K562 (cell line): Measurements from ENCODE around the gene KPRP. TPM values are rescaled to one million over a fixed set of nuclear protein-coding genes. Genes with fewer than 3 reads are reported as not detected.

Experiments
- ELF4 ChIP-seq: fragments of 450-650 bp; formaldehyde crosslinking; IDR thresholded peaks from 2 replicates; pipeline ENCODE4 v1.4.0; 2022; ENCODE audit warnings: missing genetic modification characterization
- RAD21 ChIP-seq, 2 experiments: fragments of 250-450 bp in 1 of 2; fragments of 450-650 bp in 1 of 2; sonication (Bioruptor Pico) in 1 of 2; formaldehyde crosslinking in 1 of 2; IDR thresholded peaks in 1 of 2; conservative IDR thresholded peaks in 1 of 2; 2 replicates each; pipeline versions ENCODE4 v1.4.0 to v1.8.0; 2020 to 2022; ENCODE audit warnings: mild to moderate bottlenecking in 2 of 2, moderate library complexity in 1 of 2
- REST ChIP-seq, 2 experiments: fragments of 450-650 bp; formaldehyde crosslinking in 1 of 2; IDR thresholded peaks; 2 replicates each; pipeline versions ENCODE4 v1.4.0 to v1.6.1; 2014 to 2020; ENCODE audit warnings: mild to moderate bottlenecking in 2 of 2, borderline replicate concordance in 1 of 2, low read depth in 1 of 2
- TOE1 ChIP-seq, 2 experiments: fragments of 450-650 bp in 1 of 2; sonication (generic) in 1 of 2; formaldehyde crosslinking in 1 of 2; IDR thresholded peaks; 2 replicates each; pipeline versions ENCODE4 v1.7.1 to v1.8.0; 2016 to 2022; ENCODE audit warnings: borderline replicate concordance in 2 of 2, mild to moderate bottlenecking in 2 of 2, antibody characterized with exemption in 1 of 2, inconsistent platforms in 1 of 2, low read depth in 1 of 2, missing genetic modification reagents in 1 of 2, moderate library complexity in 1 of 2
- polyA plus RNA-seq, 8 experiments: library from polyadenylated mRNA; depleted of rRNA in 4 of 8; stranded (reverse) in 5 of 8; unstranded in 3 of 8; fragments of >200 nt; fragmentation: Nextera tagmentation in 2 of 8; fragmentation: Illumina TruSeq in 1 of 8; extraction: Ambion mirVana in 2 of 8; extraction: Trizol in 1 of 8; gene quantifications; 2 replicates each; pipeline versions ENCODE4 v1.2.1 to v1.2.3, GENCODE V29; 2011 to 2014; ENCODE audit warnings: inconsistent platforms in 1 of 8, missing spikeins in 1 of 8
- total RNA-seq, 7 experiments: library from RNA; depleted of rRNA in 6 of 7; stranded (reverse); fragments of >200 nt in 6 of 7; fragmentation: Illumina TruSeq in 2 of 7; extraction: Trizol in 2 of 7; gene quantifications; 2 replicates each; pipeline versions ENCODE4 v1.2.1 to v1.2.3, GENCODE V29; 2011 to 2021; ENCODE audit warnings: low replicate concordance in 1 of 7

The KPRP gene
- total and polyA plus RNA-seq, 9 of the 15 experiments (the other 6 are each of a cell fraction or from before 2014, with no cell fraction given), result not detected

- TF ChIP-seq TOE1 (IDR thresholded peaks at IDR 0.05; ENCODE audit: borderline replicate concordance), result peak; percentile 74; the same call in 1 of the 2 replicates
- no peak for TF ChIP-seq TOE1 (CRISPR knock-in tag; IDR thresholded peaks at IDR 0.05; ENCODE audit: borderline replicate concordance, low read depth)
- no peak for TF ChIP-seq ELF4
- peak; percentile 15; the same call in 1 of the 2 replicates for TF ChIP-seq REST (IDR thresholded peaks at IDR 0.05; ENCODE audit: borderline replicate concordance)
- TF ChIP-seq REST (CRISPR knock-in tag; IDR thresholded peaks at IDR 0.05; ENCODE audit: low read depth), result no peak
- TF ChIP-seq RAD21 (CRISPR knock-in tag; conservative IDR thresholded peaks at IDR 0.05 in 1 of 2, IDR thresholded peaks at IDR 0.05 in 1 of 2), result peak in 1 of 2 experiments; percentile 35; a peak in 2 of 4 replicates
- TF ChIP-seq, all 486 proteins: peak for 15
Measured at GRCh38 chr1:152745289-152745704, 12.5 kb upstream of the KPRP start (continued).
